NB4 (cell line): ENCODE measurements around the gene SLC7A11.

Source experiments
- DNase-seq: peaks from one replicate; pipeline ENCODE4 v3.0.0; 2010; ENCODE audit warnings: low read depth
- H3K4me3 ChIP-seq: one replicate; pipeline ENCODE4 v1.5.1; 2011; ENCODE audit warnings: mild to moderate bottlenecking, low read depth, low read length, moderate library complexity
- CTCF ChIP-seq: IDR thresholded peaks from one replicate; pipeline ENCODE4 v1.5.1; 2012; ENCODE audit warnings: low read depth, low read length
- MAX ChIP-seq: IDR thresholded peaks from 2 replicates; pipeline ENCODE4 v1.6.1; 2011; ENCODE audit warnings: low read depth, low read length
- MYC ChIP-seq: IDR thresholded peaks from 2 replicates; pipeline ENCODE4 v1.6.1; 2011; ENCODE audit warnings: low read depth, low read length
- POLR2A ChIP-seq: IDR thresholded peaks from 2 replicates; pipeline ENCODE4 v1.6.1; 2011; ENCODE audit warnings: mild to moderate bottlenecking; ENCODE audit not compliant: insufficient read length; ENCODE audit errors: extremely low read depth

Gene SLC7A11

GRCh38 chr4:138196153-138196552, 46.0 kb downstream of the SLC7A11 start:
- DNase-seq: no peak
- no peak for TF ChIP-seq MYC
- no peak for TF ChIP-seq CTCF
- TF ChIP-seq POLR2A: no peak
- TF ChIP-seq MAX: no peak
- no peak overlapping the region for H3K4me3 ChIP-seq

- no peak for DNase-seq
- TF ChIP-seq CTCF (no peak), MYC (no peak), POLR2A (no peak), MAX (no peak)
Measured at GRCh38 chr4:138193963-138194362, 48.2 kb downstream of the SLC7A11 start.

GRCh38 chr4:138192113-138192512, 50.0 kb downstream of the SLC7A11 start:
- no peak overlapping the region for H3K4me3 ChIP-seq
- DNase-seq: peak; percentile 62
- no peak for TF ChIP-seq CTCF
- no peak for TF ChIP-seq MYC
- no peak for TF ChIP-seq POLR2A
- TF ChIP-seq MAX: no peak

More at GRCh38 chr4:138193963-138194362, 48.2 kb downstream of the SLC7A11 start:
- no peak overlapping the region for H3K4me3 ChIP-seq

- H3K4me3 ChIP-seq: no peak overlapping the region
- no peak for TF ChIP-seq MYC
- peak; percentile 81 for DNase-seq
Measured at GRCh38 chr4:138190452-138190858, 51.7 kb downstream of the SLC7A11 start.

- peak; percentile 36 for DNase-seq
Measured at GRCh38 chr4:138189206-138189605, 52.9 kb downstream of the SLC7A11 start.

More at GRCh38 chr4:138189206-138189605, 52.9 kb downstream of the SLC7A11 start:
- H3K4me3 ChIP-seq: no peak overlapping the region
- TF ChIP-seq MAX: no peak
- no peak for TF ChIP-seq CTCF
- no peak for TF ChIP-seq POLR2A
- no peak for TF ChIP-seq MYC
